ENCODE measurements around the gene CNTNAP2. TPM values are rescaled to one million over a fixed set of nuclear protein-coding genes. Genes with fewer than 3 reads are reported as not detected.

CNTNAP2 gene
- total RNA-seq, 1 donor from 2014 or later = 1.3 TPM

DNA sequence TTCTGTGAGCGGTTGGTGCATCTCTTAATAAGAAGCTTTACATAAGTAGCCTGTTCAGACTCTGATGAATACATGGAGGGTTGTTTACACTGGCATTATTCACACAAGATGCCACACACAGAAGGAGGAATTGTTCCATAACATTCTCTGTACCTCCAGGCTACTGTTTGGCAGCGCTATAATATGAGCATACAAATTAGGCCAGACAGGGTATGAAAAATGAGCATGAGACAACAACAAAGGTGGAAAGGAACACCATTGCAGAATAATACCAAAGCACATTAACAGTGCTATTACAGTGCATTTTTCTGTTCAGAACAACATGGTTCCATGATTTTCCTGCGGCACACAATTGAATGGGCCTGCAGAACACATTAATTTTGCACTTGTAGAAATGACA is 2056.8 kb downstream of the CNTNAP2 start:
- DNase-seq (ENCODE audit: low spot score) = no peak

- DNase-seq (ENCODE audit: low spot score) = no peak
These were observed 2057.8 kb downstream of the CNTNAP2 start for GRCh38 chr7:148174376-148174775.

GRCh38 chr7:148175512-148175911 is 2058.9 kb downstream of the CNTNAP2 start:
- DNase-seq (ENCODE audit: low spot score) = no peak

GRCh38 chr7:148177972-148178371 is 2061.4 kb downstream of the CNTNAP2 start:
- no peak for DNase-seq (ENCODE audit: low spot score)

DNA sequence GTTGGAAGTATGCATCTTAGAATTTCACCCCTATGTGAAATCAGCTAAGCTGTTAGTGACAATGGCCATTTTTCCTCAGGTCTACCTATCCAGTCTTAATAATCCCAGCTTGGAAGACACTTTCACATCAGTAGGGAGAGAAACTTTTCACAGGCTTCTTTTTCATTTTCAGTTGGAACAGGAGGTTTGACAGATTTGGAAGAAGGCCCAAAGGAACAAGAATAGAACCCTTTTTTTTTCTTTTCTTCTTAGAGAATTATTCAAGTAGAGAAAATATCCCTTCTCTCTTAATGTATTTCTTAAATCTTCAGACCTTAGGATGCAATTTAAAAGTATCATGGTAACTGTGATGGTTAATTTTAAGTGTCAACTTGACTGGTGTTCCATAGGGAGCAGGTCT is 2063.5 kb downstream of the CNTNAP2 start:
- DNase-seq (ENCODE audit: low spot score) = no peak

- no peak for DNase-seq (ENCODE audit: low spot score)
These were observed 2065.7 kb downstream of the CNTNAP2 start for GRCh38 chr7:148182264-148182663.

DNA sequence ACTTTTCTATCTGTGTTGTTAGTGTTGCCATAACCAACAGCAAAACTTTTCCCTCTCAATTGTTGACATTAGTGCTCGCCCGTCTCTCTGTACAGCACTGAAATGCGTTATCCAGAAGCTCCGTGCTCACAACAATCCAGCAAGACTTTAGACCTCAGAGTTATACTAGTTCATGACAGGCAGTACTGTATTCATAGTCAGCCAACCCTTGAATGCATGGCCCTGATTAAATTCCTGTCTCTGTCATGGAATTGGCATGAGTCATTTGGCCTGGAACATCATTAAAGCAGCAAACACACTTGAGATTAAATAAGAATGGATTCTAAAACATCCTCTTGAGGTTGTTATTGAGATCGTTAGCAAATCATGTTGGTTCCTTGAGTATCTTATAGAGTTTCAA is 2068.4 kb downstream of the CNTNAP2 start:
- DNase-seq (ENCODE audit: low spot score) = no peak

DNA sequence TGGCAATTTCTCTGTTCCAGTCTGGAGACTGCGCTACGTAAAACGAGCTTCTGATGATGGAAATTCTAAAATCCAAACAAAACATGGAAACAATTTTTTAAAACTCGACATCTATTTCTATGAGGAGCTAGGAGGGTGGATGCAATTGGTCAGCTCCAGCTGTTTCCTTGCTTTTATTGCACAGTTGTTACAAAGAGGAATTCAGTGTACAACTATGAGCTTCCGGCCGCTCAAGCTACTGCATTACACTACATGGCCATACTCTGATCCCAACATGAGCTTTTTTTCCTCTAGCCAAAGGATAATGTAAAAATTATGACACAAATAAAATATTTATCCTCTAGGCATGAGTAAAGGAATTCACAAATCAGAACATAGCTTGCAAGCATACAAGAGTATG is 2070.9 kb downstream of the CNTNAP2 start:
- DNase-seq (ENCODE audit: low spot score) = no peak

- no peak for DNase-seq (ENCODE audit: low spot score)
These were observed 2074.9 kb downstream of the CNTNAP2 start for GRCh38 chr7:148191391-148192065.

DNA sequence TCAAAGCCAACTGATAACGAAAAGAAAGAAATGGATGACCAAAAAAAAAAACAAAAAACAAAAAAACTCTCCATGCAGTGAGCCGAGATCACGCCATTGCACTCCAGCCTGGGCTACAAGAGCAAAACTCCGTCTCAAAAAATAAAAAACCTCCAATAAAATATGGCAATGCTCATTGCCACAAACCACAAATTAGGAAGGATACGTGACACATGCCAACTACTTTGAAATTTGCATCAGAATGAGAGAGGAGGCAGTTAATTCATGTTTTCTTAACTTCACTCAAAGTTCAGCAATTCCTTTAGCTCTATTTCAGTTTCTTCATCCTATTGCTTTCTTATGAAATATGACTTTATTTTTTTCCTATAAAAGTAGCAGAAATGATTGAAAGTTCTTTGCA is 2075.9 kb downstream of the CNTNAP2 start:
- DNase-seq (ENCODE audit: low spot score) = no peak

- no peak for DNase-seq (ENCODE audit: low spot score)
These were observed 2085.4 kb downstream of the CNTNAP2 start for GRCh38 chr7:148201992-148202391.

GRCh38 chr7:148204639-148205304 is 2088.2 kb downstream of the CNTNAP2 start:
- no peak for DNase-seq (ENCODE audit: low spot score)

DNA sequence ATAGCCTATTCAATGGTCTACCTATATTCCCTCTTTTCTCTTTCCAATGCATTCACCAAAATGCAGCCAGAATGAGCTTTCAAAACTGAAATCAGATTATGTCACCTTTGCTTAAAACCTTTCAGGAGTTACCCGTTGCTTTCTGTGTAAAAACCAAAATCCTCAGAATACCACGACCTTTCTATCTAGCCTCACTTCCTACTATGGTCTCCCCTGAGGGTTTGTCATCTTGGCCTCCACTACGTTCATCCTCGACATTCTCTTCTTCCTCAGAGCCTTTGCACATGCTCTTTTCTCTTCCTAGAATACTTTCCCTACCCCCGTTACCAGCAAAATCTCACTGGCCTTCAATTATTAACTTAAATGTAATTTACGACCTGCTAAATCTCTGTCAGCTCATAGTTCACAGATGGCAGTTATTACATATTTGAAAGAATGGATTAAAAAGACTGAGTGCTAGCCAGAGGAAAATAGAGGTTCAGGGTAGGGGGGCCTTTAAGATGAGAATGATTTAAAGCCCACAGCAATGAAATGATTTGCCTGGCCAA is 2093.1 kb downstream of the CNTNAP2 start:
- no peak for DNase-seq (ENCODE audit: low spot score)

DNA sequence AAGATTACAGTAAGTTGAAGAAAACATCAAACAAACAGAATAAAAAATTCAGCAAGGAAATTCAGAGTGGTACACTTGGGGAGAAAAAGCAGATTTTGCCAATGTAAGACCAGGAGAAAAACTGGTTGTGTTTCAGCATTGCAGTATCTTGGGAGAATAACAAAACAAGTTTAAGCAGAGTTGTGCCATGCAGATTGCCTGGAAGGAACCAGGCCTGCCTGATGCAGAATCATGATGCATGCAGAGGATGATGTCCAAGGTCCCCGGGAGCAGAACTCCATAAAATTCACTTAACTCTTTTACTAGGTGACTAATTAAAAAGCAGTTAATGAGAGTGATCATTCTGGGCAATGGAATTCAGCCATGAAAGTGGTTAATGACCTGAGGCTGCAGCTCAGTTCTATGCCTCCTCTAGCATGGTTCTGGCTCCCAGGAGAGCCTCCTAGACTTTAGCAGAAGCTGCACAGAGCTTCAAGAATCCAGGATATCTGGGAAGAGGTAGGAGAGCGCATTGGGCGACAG is 2094.3 kb downstream of the CNTNAP2 start:
- DNase-seq (ENCODE audit: low spot score) = no peak

DNA sequence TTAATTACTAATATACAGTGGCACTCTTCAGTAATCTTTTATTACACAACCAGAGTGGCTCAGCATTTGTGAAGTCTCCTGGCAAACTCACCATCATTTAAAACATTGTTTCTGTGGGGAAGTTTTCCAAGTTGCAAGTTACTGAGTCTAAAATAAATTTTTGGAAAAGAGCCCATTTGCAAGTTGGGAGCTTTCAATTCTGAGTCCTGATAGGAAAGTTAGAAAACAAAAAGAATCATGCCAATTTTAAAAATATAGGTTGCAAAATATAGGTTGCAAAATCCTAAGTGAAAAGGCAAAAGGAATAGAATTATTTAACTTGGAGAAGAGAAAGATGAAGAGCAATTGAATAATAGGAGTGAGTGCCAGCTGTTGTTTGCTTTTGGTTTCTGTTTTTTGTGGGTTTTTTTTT is 2095.1 kb downstream of the CNTNAP2 start:
- no peak for DNase-seq (ENCODE audit: low spot score)

- no peak for DNase-seq (ENCODE audit: low spot score)
These were observed 2096.1 kb downstream of the CNTNAP2 start for GRCh38 chr7:148212731-148213130.

DNA sequence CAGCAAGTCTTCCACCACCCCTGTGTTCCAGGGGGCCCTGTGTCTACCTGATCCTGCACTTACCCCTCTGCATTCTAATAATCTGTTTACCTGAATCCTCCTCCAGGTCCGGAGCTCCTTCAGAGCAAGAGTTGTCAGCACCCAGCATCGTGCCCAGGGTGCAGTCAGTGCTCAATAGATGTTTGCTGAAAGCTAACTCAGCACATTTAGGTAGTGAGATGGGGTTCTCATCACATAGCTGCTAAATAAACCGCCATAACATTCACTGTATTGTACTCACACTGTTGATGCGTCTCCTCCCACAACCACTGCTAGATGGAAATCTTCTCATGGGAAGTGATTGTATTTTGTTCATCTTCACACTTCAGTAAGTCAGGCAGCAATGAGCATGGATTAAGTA is 2097.5 kb downstream of the CNTNAP2 start:
- no peak for DNase-seq (ENCODE audit: low spot score)

DNA sequence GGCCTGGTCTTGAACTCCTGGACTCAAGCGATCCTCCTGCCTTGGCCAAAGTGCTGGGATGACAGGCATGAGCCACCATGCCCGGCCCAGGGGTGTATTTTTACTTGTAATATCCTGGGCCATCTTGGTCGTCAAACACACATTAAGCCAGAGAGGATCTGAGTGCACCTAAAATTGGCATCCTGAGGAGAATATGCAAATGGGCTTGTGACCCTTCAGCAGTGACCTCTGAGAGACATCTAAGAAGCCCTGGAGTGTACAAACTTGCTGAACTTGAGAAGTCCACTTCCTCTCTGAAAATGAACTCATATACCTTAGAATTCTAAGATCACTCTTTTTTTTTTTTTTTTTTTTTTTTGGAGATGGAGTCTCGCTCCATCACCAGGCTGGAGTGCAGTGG is 2102.0 kb downstream of the CNTNAP2 start:
- DNase-seq (ENCODE audit: low spot score) = no peak

DNA sequence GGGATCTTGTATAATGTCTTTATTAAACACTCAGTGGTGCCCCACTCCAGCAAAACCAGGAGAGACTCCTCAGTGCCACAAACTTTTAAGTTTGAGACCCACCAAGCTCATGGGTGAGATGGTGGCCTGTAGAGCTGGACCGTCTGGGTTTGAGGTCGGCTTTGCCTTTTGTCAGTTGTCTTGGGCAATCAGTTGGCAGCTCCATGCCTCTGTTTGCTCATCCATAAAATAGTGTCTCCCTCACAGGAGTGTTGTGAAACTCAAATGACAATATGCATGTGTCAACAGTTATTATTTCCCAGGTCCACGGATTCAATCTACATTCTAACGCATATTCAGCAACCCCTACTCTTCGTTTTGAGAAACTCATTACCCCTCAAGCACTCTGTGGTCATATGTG is 2106.1 kb downstream of the CNTNAP2 start:
- no peak for DNase-seq (ENCODE audit: low spot score)

- DNase-seq (ENCODE audit: low spot score) = no peak
These were observed 2106.6 kb downstream of the CNTNAP2 start for GRCh38 chr7:148223160-148223559.

- no peak for DNase-seq (ENCODE audit: low spot score)
These were observed 2107.1 kb downstream of the CNTNAP2 start for GRCh38 chr7:148223738-148224137.

DNA sequence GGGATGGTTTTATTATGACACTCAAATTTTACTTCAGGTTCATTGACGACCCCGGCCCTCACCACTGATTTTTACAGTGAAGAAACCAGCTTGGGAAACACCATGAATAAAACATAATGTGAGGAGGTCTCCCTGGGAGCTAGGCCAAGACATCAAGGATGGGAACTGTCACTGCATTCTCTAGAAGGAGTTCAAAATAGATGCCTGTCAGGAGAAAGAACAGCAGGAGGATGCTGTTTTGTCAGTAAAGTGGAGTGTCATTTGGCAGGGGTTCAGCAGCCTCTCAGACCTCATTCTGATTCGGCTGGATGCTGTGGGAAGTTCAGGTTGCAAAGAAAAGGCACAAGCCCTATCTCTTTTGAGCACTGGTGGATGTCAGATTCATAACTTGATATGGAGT is 2113.7 kb downstream of the CNTNAP2 start:
- no peak for DNase-seq (ENCODE audit: low spot score)

DNA sequence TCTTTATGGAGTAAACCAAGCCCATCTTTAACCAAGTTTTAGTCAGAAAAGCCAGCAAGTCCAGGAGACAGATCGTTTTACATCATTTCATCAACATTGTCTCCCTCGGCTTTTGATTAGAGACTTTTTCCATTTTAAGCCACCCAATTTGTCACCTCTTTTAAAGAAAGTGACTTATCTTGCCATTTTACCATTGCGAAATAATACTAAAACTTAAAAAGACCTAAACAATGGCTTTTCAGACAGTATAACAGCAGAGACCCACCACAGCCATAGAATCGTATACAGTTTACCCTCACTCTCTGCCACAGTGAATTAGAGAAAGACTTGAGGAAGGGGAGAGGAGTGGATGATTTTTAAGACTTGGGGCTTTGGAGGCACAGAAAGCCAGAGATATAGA is 2114.3 kb downstream of the CNTNAP2 start:
- no peak for DNase-seq (ENCODE audit: low spot score)
